Sigmoid colon (tissue), 7 donors: Measurements from ENCODE around the gene AP1S2. TPM values are rescaled to one million over a fixed set of nuclear protein-coding genes. Genes with fewer than 3 reads are reported as not detected.

Experiments
- DNase-seq: peaks from one replicate; pipeline ENCODE4 v3.0.0-alpha.2; 2019
- H3K27ac ChIP-seq, 4 donors: fragments of 200-600 bp; sonication (generic); one replicate each; pipeline ENCODE4 v1.5.1; 2016 to 2019; ENCODE audit warnings: mild to moderate bottlenecking in 1 of 4
- H3K27me3 ChIP-seq, 3 donors: fragments of 200-600 bp; sonication (generic); one replicate each; pipeline ENCODE4 v1.5.1; 2019; ENCODE audit warnings: mild to moderate bottlenecking in 1 of 3
- H3K36me3 ChIP-seq, 4 donors: fragments of 200-600 bp; sonication (generic); one replicate each; pipeline ENCODE4 v1.5.1; 2016 to 2019
- H3K4me1 ChIP-seq, 4 donors: fragments of 200-600 bp; sonication (generic); one replicate each; pipeline ENCODE4 v1.5.1; 2017 to 2019
- H3K4me3 ChIP-seq, 4 donors: fragments of 200-600 bp; sonication (generic); one replicate each; pipeline ENCODE4 v1.5.1; 2017 to 2019; ENCODE audit warnings: mild to moderate bottlenecking in 2 of 4, moderate library complexity in 1 of 4
- H3K9me3 ChIP-seq, 4 donors: fragments of 200-600 bp in 3 of 4; sonication (generic) in 3 of 4; one replicate each; pipeline versions ENCODE4 v1.5.1 to v1.6.1; 2013 to 2019
- CTCF ChIP-seq, 4 experiments: fragments of 450-650 bp in 3 of 4; fragments of 200-600 bp in 1 of 4; IDR thresholded peaks; one replicate each; pipeline ENCODE4 v1.5.1; 2016 to 2019; ENCODE audit warnings: antibody characterized with exemption in 4 of 4, mild to moderate bottlenecking in 3 of 4, moderate library complexity in 2 of 4
- EP300 ChIP-seq, 4 donors: sonication (generic); formaldehyde crosslinking; IDR thresholded peaks; one replicate each; pipeline ENCODE4 v1.6.1; 2017; ENCODE audit warnings: antibody characterized with exemption in 4 of 4
- POLR2A ChIP-seq, 2 donors: fragments of 450-650 bp; IDR thresholded peaks; one replicate each; pipeline ENCODE4 v1.6.1; 2016; ENCODE audit warnings: antibody characterized with exemption in 2 of 2, mild to moderate bottlenecking in 2 of 2, moderate library complexity in 2 of 2
- POLR2AphosphoS5 ChIP-seq, 4 donors: sonication (generic); formaldehyde crosslinking; IDR thresholded peaks; one replicate each; pipeline ENCODE4 v1.6.1; 2017; ENCODE audit warnings: antibody characterized with exemption in 4 of 4
- WGBS, 2 donors: extraction: QIAGEN DNeasy Blood & Tissue Kit; methylation state at CpG; one replicate each; pipeline ENCODE4 v1.1.7; 2013; 5-methylcytosine and 5-hydroxymethylcytosine counted together
- intact Hi-C: fragments of 100-400 bp; cut with DNase I; formaldehyde crosslinking; loops from one replicate; pipeline ENCODE4 v1.15.1; 2023
- polyA plus RNA-seq, 3 donors: library from polyadenylated mRNA; stranded (reverse); fragments of 200-250 nt; gene quantifications; one replicate each; pipeline ENCODE4 v1.2.3, GENCODE V29; 2013
- total RNA-seq, 4 donors: library from RNA; depleted of rRNA; stranded (reverse); fragments of >200 nt; gene quantifications; one replicate each; pipeline ENCODE4 v1.1.0, GENCODE V29; 2016
- donor health status: healthy with polysubstance abuse.
- donor health status: Bipolar disorder and iron deficiency.
- donor health status: healthy.

Gene AP1S2
- total and polyA plus RNA-seq, 7 donors = 19.1 to 156 (median 71.6) TPM

- intact Hi-C loops = loop anchor here (1.0 kb wide), 3 partner anchors 54 to 104 kb away; no protein-coding TSS in a partner anchor
- TF ChIP-seq CTCF (IDR thresholded peaks at IDR 0.05) = no peak
- no peak for TF ChIP-seq POLR2AphosphoS5 (IDR thresholded peaks at IDR 0.05)
- TF ChIP-seq EP300 (IDR thresholded peaks at IDR 0.05) = no peak
- no peak for TF ChIP-seq POLR2A (IDR thresholded peaks at IDR 0.05)
- 0 to 1% methylated on average over 15 of the region's 15 CpGs for WGBS, 2 donors
- DNase-seq = no peak
- H3K9me3 ChIP-seq = no peaks in the 10 kb centered on the region
- peak overlapping the region; percentile 59 to 88 (median 63) for H3K4me3 ChIP-seq
- H3K36me3 ChIP-seq = no peaks in the 10 kb centered on the region
- peaks cover 0 to 23% (median 4%) of the 10 kb centered on the region in 4 donors for H3K4me1 ChIP-seq
- no peaks in the 10 kb centered on the region for H3K27me3 ChIP-seq
- H3K27ac ChIP-seq = peak overlapping the region; percentile 80 to 90 (median 84)
Measured at GRCh38 chrX:15790769-15791290, 63.8 kb downstream of the AP1S2 start.

GRCh38 chrX:15789979-15790768, 64.4 kb downstream of the AP1S2 start, which contains the start of gene ZRSR2:
Gene ZRSR2, plus strand, starts transcription at chrX:15790484. Its CDS starts 12 bp downstream, at chrX:15790496.
- DNase-seq = peak; percentile 92
- H3K4me1 ChIP-seq = peaks cover 0 to 23% (median 4%) of the 10 kb centered on the region in 4 donors
- H3K36me3 ChIP-seq = no peaks in the 10 kb centered on the region
- WGBS, 2 donors = 0% methylated on average over 55 of the region's 55 CpGs
- intact Hi-C loops = loop anchor here (1.0 kb wide), 3 partner anchors 53 to 103 kb away; no protein-coding TSS in a partner anchor
- H3K9me3 ChIP-seq = no peaks in the 10 kb centered on the region
- peak within 1 kb of the TSS; percentile 80 to 90 (median 84) for H3K27ac ChIP-seq
- H3K4me3 ChIP-seq = peak within 1 kb of the TSS; percentile 59 to 88 (median 63)
- no peaks in the 10 kb centered on the region for H3K27me3 ChIP-seq
- TF ChIP-seq CTCF (IDR thresholded peaks at IDR 0.05) (no peak), POLR2AphosphoS5 (IDR thresholded peaks at IDR 0.05) (peak; percentile 74 to 88 (median 83)), EP300 (IDR thresholded peaks at IDR 0.05) (no peak), POLR2A (IDR thresholded peaks at IDR 0.05) (peak; percentile 46 to 48)

GRCh38 chrX:15786915-15787314, 67.7 kb downstream of the AP1S2 start:
- Histone ChIP-seq H3K27me3 (no peaks in the 10 kb centered on the region), H3K9me3 (no peaks in the 10 kb centered on the region), H3K4me1 (peaks cover 0 to 19% (median under 1%) of the 10 kb centered on the region in 4 donors), H3K36me3 (no peaks in the 10 kb centered on the region), H3K27ac (no peak overlapping the region), H3K4me3 (no peak overlapping the region)
- WGBS, 2 donors = 81 to 86% methylated on average over 3 of the region's 3 CpGs
- DNase-seq = no peak
- TF ChIP-seq POLR2AphosphoS5 (IDR thresholded peaks at IDR 0.05) (no peak), POLR2A (IDR thresholded peaks at IDR 0.05) (no peak), EP300 (IDR thresholded peaks at IDR 0.05) (no peak), CTCF (IDR thresholded peaks at IDR 0.05) (no peak)
- intact Hi-C loops = no loop called here

- Histone ChIP-seq H3K27me3 (no peaks in the 10 kb centered on the region), H3K36me3 (peaks cover 0 to 5% (median 0%) of the 10 kb centered on the region in 4 donors), H3K9me3 (no peaks in the 10 kb centered on the region), H3K4me3 (no peak overlapping the region), H3K27ac (no peak overlapping the region), H3K4me1 (peaks cover 0 to 8% (median 0%) of the 10 kb centered on the region in 4 donors)
- 89 to 94% methylated on average over 3 of the region's 3 CpGs for WGBS, 2 donors
- no peak for DNase-seq
- intact Hi-C loops = no loop called here
- TF ChIP-seq POLR2A (IDR thresholded peaks at IDR 0.05) (no peak), EP300 (IDR thresholded peaks at IDR 0.05) (no peak), CTCF (IDR thresholded peaks at IDR 0.05) (no peak), POLR2AphosphoS5 (IDR thresholded peaks at IDR 0.05) (no peak)
Measured at GRCh38 chrX:15785176-15785750, 69.3 kb downstream of the AP1S2 start.
